Measurements from ENCODE around the gene AGMO. TPM values are rescaled to one million over a fixed set of nuclear protein-coding genes. Genes with fewer than 3 reads are reported as not detected.

AGMO gene
- polyA plus RNA-seq, 2 of the 4 experiments (the other 2 are of a cell fraction): 2.6 to 7.9 TPM

DNA sequence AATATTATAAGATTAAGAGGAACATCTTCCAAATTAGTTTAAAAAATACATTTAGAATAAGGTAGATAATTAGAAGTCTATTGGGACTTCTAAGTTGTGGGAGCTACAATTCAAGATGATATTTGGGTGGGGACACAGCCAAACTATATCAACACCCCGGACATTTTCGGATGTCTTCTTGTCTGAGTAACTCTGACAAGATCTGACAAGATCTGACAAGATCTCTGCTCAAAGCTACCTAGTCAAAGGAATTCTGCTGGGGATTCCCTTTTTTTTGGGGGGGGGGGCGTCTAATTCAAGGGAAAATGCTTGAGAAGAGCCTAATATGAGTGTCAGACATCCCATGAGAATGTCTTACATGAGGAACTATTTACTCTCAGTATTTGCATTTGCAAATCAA is 5.2 kb upstream of the AGMO start:
- ATAC-seq: no peak
- CTCF ChIA-PET: interaction anchor here (0.6 kb wide), 1 partner anchor 268 kb away, joined by 3 read pairs; no protein-coding TSS in a partner anchor
- Histone ChIP-seq H3K9me3 (no peaks in the 10 kb centered on the region), H3K4me3 (no peak overlapping the region), H3K4me1 (0 out of 3 replicates have a peak, but pooled peaks cover 8% of the 10 kb centered on the region), H3K27ac (no peak overlapping the region), H3K4me2 (no peak overlapping the region)
- no peak for DNase-seq (ENCODE audit: low read depth in 1 of 2, low spot score in 1 of 2)
- POLR2A ChIA-PET: no interaction called here
- WGBS (ENCODE audit: missing lambda C conversion rate): 45% methylated on average over 3 of the region's 3 CpGs
- no peak for TF ChIP-seq HEYL (CRISPR knock-in tag; IDR thresholded peaks at IDR 0.05)
- no peak for TF ChIP-seq ZNF302 (CRISPR knock-in tag; IDR thresholded peaks at IDR 0.05)
- no peak for TF ChIP-seq FOSB (CRISPR knock-in tag; IDR thresholded peaks at IDR 0.05)
- TF ChIP-seq HDAC2 (IDR thresholded peaks at IDR 0.05): no peak
- no peak for TF ChIP-seq CHD2 (IDR thresholded peaks at IDR 0.05; ENCODE audit: low read length, partially characterized antibody)
- TF ChIP-seq RCOR1 (IDR thresholded peaks at IDR 0.05; ENCODE audit: low read depth, low read length): no peak
- TF ChIP-seq ESRRA (IDR thresholded peaks at IDR 0.05; ENCODE audit: borderline replicate concordance, low read length): no peak
- TF ChIP-seq RAD21 (conservative IDR thresholded peaks at IDR 0.05 in 1 of 2, IDR thresholded peaks at IDR 0.05 in 1 of 2): no peak
- TF ChIP-seq MYC (IDR thresholded peaks at IDR 0.05; ENCODE audit: borderline replicate concordance, low read length): no peak
- TF ChIP-seq, protein P1, sequence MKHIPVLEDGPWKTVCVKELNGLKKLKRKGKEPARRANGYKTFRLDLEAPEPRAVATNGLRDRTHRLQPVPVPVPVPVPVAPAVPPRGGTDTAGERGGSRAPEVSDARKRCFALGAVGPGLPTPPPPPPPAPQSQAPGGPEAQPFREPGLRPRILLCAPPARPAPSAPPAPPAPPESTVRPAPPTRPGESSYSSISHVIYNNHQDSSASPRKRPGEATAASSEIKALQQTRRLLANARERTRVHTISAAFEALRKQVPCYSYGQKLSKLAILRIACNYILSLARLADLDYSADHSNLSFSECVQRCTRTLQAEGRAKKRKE (CRISPR knock-in tag; IDR thresholded peaks at IDR 0.05; ENCODE audit: low read depth): no peak
- TF ChIP-seq ZFP36 (IDR thresholded peaks at IDR 0.05; ENCODE audit: borderline replicate concordance, partially characterized antibody): no peak
- TF ChIP-seq SREBF2 (IDR thresholded peaks at IDR 0.05): no peak
- no peak for TF ChIP-seq TFCP2L1 (CRISPR knock-in tag; IDR thresholded peaks at IDR 0.05)
- TF ChIP-seq CEBPB (IDR thresholded peaks at IDR 0.05): no peak
- FAIRE-seq: no peak

DNA sequence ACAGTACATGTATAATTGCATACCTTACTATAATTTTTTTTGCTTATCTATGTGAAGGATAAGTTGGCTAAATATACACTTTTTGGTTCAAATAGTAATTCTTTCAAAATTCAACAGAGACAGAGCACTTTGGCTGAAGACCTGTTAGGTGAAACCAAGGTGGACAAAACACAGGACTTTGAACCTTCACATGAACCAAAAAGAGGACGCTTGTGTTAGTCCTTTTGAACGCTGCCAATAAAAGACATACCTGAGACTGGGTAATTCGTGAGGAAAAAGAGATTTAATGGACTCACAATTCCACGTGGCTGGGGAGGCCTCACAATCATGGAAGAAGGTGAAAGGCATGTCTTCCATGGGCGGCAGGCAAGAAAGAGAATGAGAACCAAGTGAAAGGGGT is 4.7 kb upstream of the AGMO start:
- no peak overlapping the region for H3K4me2 ChIP-seq
- TF ChIP-seq CBX8 (IDR thresholded peaks at IDR 0.05) (no peak), BHLHE40 (IDR thresholded peaks at IDR 0.05; ENCODE audit: low read depth, low read length) (no peak), MAFK (IDR thresholded peaks at IDR 0.05; ENCODE audit: partially characterized antibody) (no peak)
- TF ChIP-seq, protein P2, sequence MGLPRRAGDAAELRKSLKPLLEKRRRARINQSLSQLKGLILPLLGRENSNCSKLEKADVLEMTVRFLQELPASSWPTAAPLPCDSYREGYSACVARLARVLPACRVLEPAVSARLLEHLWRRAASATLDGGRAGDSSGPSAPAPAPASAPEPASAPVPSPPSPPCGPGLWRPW (IDR thresholded peaks at IDR 0.05): no peak
- H3K4me3 ChIP-seq: no peak overlapping the region
- DNase-seq (ENCODE audit: low read depth in 1 of 2, low spot score in 1 of 2) (no peak), ATAC-seq (no peak), FAIRE-seq (no peak)
- no peaks in the 10 kb centered on the region for H3K9me3 ChIP-seq
- 35% methylated on average over 5 of the region's 5 CpGs for WGBS (ENCODE audit: missing lambda C conversion rate)
- ChIA-PET POLR2A (no interaction called here), CTCF (interaction anchor here (0.6 kb wide), 1 partner anchor 268 kb away, joined by 3 read pairs; no protein-coding TSS in a partner anchor)
- no peak overlapping the region for H3K27ac ChIP-seq
- H3K4me1 ChIP-seq: 0 out of 3 replicates have a peak, but pooled peaks cover 5% of the 10 kb centered on the region

DNA sequence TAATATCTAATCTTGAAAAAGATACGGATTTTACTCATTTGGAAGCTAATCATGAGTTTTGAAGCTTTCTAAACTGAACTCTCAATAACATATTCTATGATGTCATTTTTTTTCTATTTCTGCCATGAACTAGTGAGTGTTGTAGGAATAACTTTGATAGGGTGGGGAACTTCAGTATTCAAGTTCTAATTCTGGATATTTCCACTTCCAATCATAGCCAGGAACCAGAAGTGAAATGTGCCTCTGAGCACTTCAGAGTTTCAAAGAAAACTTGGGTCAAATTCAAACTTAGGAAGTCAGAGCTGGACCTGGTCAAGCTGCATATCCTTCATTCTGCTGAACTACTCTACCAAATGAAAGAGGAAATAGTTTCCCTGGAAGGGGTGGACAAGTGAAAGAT is 847 bp downstream of the AGMO start:
- FAIRE-seq (no peak), ATAC-seq (no peak), DNase-seq (ENCODE audit: low read depth in 1 of 2, low spot score in 1 of 2) (no peak)
- TF ChIP-seq PHF8 (IDR thresholded peaks at IDR 0.05; ENCODE audit: borderline replicate concordance, low read depth): no peak
- TF ChIP-seq JUNB (IDR thresholded peaks at IDR 0.05): no peak
- TF ChIP-seq, protein P3, sequence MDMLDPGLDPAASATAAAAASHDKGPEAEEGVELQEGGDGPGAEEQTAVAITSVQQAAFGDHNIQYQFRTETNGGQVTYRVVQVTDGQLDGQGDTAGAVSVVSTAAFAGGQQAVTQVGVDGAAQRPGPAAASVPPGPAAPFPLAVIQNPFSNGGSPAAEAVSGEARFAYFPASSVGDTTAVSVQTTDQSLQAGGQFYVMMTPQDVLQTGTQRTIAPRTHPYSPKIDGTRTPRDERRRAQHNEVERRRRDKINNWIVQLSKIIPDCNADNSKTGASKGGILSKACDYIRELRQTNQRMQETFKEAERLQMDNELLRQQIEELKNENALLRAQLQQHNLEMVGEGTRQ (IDR thresholded peaks at IDR 0.05): no peak
- no peak for TF ChIP-seq POLR2A (IDR thresholded peaks at IDR 0.05; ENCODE audit: low read length)
- no peak for TF ChIP-seq FOSB (CRISPR knock-in tag; IDR thresholded peaks at IDR 0.05)
- no peak for TF ChIP-seq MYC (IDR thresholded peaks at IDR 0.05; ENCODE audit: borderline replicate concordance, low read length)
- no peak for TF ChIP-seq ZSCAN20 (CRISPR knock-in tag; IDR thresholded peaks at IDR 0.05)
- TF ChIP-seq MAZ (IDR thresholded peaks at IDR 0.05; ENCODE audit: borderline replicate concordance, low read depth, low read length): no peak
- TF ChIP-seq, protein P4, sequence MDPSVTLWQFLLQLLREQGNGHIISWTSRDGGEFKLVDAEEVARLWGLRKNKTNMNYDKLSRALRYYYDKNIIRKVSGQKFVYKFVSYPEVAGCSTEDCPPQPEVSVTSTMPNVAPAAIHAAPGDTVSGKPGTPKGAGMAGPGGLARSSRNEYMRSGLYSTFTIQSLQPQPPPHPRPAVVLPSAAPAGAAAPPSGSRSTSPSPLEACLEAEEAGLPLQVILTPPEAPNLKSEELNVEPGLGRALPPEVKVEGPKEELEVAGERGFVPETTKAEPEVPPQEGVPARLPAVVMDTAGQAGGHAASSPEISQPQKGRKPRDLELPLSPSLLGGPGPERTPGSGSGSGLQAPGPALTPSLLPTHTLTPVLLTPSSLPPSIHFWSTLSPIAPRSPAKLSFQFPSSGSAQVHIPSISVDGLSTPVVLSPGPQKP (IDR thresholded peaks at IDR 0.05; ENCODE audit: low read depth, low read length): no peak
- Histone ChIP-seq H3K9me3 (no peaks in the 10 kb centered on the region), H3K4me1 (peaks cover 24% of the 10 kb centered on the region), H3K4me3 (peak overlapping the region; percentile 26; the same call in 2 of the 3 replicates), H3K27ac (peak overlapping the region; percentile 58 to 63), H3K4me2 (peak overlapping the region; percentile 62)
- ChIA-PET CTCF (interaction anchor here (1.5 kb wide), 1 partner anchor 36 kb away, joined by 4 read pairs; no protein-coding TSS in a partner anchor), POLR2A (no interaction called here)
- WGBS (ENCODE audit: missing lambda C conversion rate): 29% methylated on average over 1 of the region's 1 CpG
